GM12878 (cell line): ENCODE measurements around the gene NRXN3. TPM values are rescaled to one million over a fixed set of nuclear protein-coding genes. Genes with fewer than 3 reads are reported as not detected.

Experiments used
- ATAC-seq: fragments of 200-7000 bp; cut with Tn5 transposase; 3 replicates; pipeline ENCODE4 v1.9.1; 2020; ENCODE audit warnings: mild to moderate bottlenecking, moderate library complexity
- BruUV-seq: library from RNA; stranded (reverse); fragments of 400-500 nt; replicated peaks from 2 replicates; lab custom pipeline; 2021; lab: Mats Ljungman, UMichigan
- CTCF ChIA-PET: fragments of 300-600 bp; sonication (Branson Sonifier 250); formaldehyde crosslinking; extraction: SDS; loops from one replicate; lab custom pipeline; 2021; ENCODE audit warnings: inconsistent platforms; lab: Yijun Ruan, JAX
- POLR2A ChIA-PET: fragments of 350-600 bp; formaldehyde crosslinking; extraction: SDS; loops from one replicate; lab custom pipeline; 2021; ENCODE audit warnings: inconsistent platforms; lab: Charles Lee
- RAD21 ChIA-PET: fragments of 300-600 bp; sonication (Branson Sonifier 250); formaldehyde crosslinking; loops from one replicate; lab custom pipeline; 2023; ENCODE audit warnings: antibody characterized with exemption; ENCODE audit not compliant: unreplicated experiment; lab: Charles Lee
- SMC1A ChIA-PET: fragments of 300-600 bp; sonication (Branson Sonifier 250); formaldehyde crosslinking; loops from one replicate; lab custom pipeline; 2023; ENCODE audit not compliant: unreplicated experiment, uncharacterized antibody; lab: Charles Lee
- DNase-seq: peaks from one replicate; pipeline ENCODE4 v3.0.0-alpha.2; 2011; ENCODE audit warnings: low read depth, low spot score
- FAIRE-seq: peaks from 3 replicates; lab custom pipeline; 2011; peaks lifted over from hg19 to GRCh38; lab: Jason Lieb, UNC
- H2AFZ ChIP-seq: 2 replicates; pipeline ENCODE4 v1.6.0; 2011; ENCODE audit warnings: low read depth, low read length, control low read depth; ENCODE audit not compliant: control insufficient read depth
- H3K27ac ChIP-seq: 2 replicates; pipeline ENCODE4 v1.5.1; 2011; ENCODE audit warnings: control low read depth; ENCODE audit not compliant: control insufficient read depth, insufficient read depth
- H3K27me3 ChIP-seq, 2 experiments: replicated peaks in 1 of 2; 2 replicates each; pipeline versions ENCODE4 v1.6.0 to v1.6.1; 2011; ENCODE audit warnings: low read length in 1 of 2; ENCODE audit not compliant: control insufficient read depth in 2 of 2, insufficient read depth in 2 of 2
- H3K36me3 ChIP-seq, 2 experiments: 2 replicates each; pipeline ENCODE4 v1.5.1; 2011; ENCODE audit warnings: low read length in 1 of 2; ENCODE audit not compliant: control insufficient read depth in 2 of 2, insufficient read depth in 2 of 2
- H3K4me1 ChIP-seq: 2 replicates; pipeline ENCODE4 v1.6.1; 2011; ENCODE audit warnings: mild to moderate bottlenecking, low read length, moderate library complexity, mixed read lengths; ENCODE audit not compliant: control insufficient read depth, insufficient read depth
- H3K4me2 ChIP-seq: 2 replicates; pipeline ENCODE4 v1.6.0; 2011; ENCODE audit warnings: control low read depth; ENCODE audit not compliant: control insufficient read depth, insufficient read depth
- H3K4me3 ChIP-seq: fragments of 200-600 bp; sonication (generic); 2 replicates; pipeline ENCODE4 v1.5.1; 2016
- H3K79me2 ChIP-seq: 2 replicates; pipeline ENCODE4 v1.6.0; 2011; ENCODE audit warnings: low read length; ENCODE audit not compliant: control insufficient read depth, insufficient read depth
- H3K9ac ChIP-seq: 2 replicates; pipeline ENCODE4 v1.8.0; 2011; ENCODE audit warnings: low read length, control low read depth, mixed read lengths; ENCODE audit not compliant: control insufficient read depth, insufficient read depth
- H3K9me3 ChIP-seq: replicated peaks from 3 replicates; pipeline ENCODE4 v1.5.1; 2011; ENCODE audit warnings: mild to moderate bottlenecking, low read length; ENCODE audit not compliant: control insufficient read depth, insufficient read depth
- H4K20me1 ChIP-seq: 2 replicates; pipeline ENCODE4 v1.6.0; 2011; ENCODE audit not compliant: control insufficient read depth, insufficient read depth
- ATF7 ChIP-seq: fragments of 450-650 bp; IDR thresholded peaks from 2 replicates; pipeline ENCODE4 v1.6.1; 2016; ENCODE audit warnings: low read depth, mild to moderate bottlenecking
- BCL11A ChIP-seq: IDR thresholded peaks from 2 replicates; pipeline ENCODE4 v1.6.1; 2011; ENCODE audit warnings: low read depth, low read length
- BMI1 ChIP-seq: fragments of 450-650 bp; IDR thresholded peaks from 2 replicates; pipeline ENCODE4 v1.6.1; 2016; ENCODE audit warnings: mild to moderate bottlenecking, moderate library complexity, borderline replicate concordance
- CBFB ChIP-seq: IDR thresholded peaks from 2 replicates; pipeline ENCODE4 v1.6.1; 2016; ENCODE audit warnings: antibody characterized with exemption, low read depth
- CBX5 ChIP-seq: sonication (generic); IDR thresholded peaks from 2 replicates; pipeline ENCODE4 v1.6.1; 2016; ENCODE audit warnings: low read depth, moderate library complexity, mild to moderate bottlenecking, inconsistent platforms
- CHD2 ChIP-seq: IDR thresholded peaks from 2 replicates; pipeline ENCODE4 v1.6.1; 2011; ENCODE audit warnings: low read depth, low read length, improper control_type of control experiment, borderline replicate concordance
- GATAD2B ChIP-seq: fragments of 450-650 bp; conservative IDR thresholded peaks from 2 replicates; pipeline ENCODE4 v1.6.1; 2017; ENCODE audit warnings: low read depth, mild to moderate bottlenecking, moderate library complexity
- IRF5 ChIP-seq: fragments of 450-650 bp; IDR thresholded peaks from 2 replicates; pipeline ENCODE4 v1.6.1; 2017; ENCODE audit warnings: borderline replicate concordance
- KAT2A ChIP-seq: conservative IDR thresholded peaks from 2 replicates; pipeline ENCODE4 v1.6.1; 2011; ENCODE audit warnings: low read depth, low read length; ENCODE audit not compliant: control insufficient read depth
- MEF2B ChIP-seq: fragments of 450-650 bp; IDR thresholded peaks from 2 replicates; pipeline ENCODE4 v1.6.1; 2018; ENCODE audit warnings: mild to moderate bottlenecking, moderate library complexity; ENCODE audit not compliant: partially characterized antibody, poor library complexity, severe bottlenecking
- MXI1 ChIP-seq: fragments of 150-350 bp; IDR thresholded peaks from 2 replicates; pipeline ENCODE4 v1.6.1; 2011; ENCODE audit warnings: low read depth, mild to moderate bottlenecking, inconsistent platforms, low read length, improper control_type of control experiment
- MYC ChIP-seq: IDR thresholded peaks from 2 replicates; pipeline ENCODE4 v1.6.1; 2011; ENCODE audit warnings: mild to moderate bottlenecking, low read length, moderate library complexity, inconsistent platforms; ENCODE audit not compliant: insufficient read depth, insufficient replicate concordance, insufficient read length, severe bottlenecking
- PKNOX1 ChIP-seq: fragments of 450-650 bp; IDR thresholded peaks from 2 replicates; pipeline ENCODE4 v1.6.1; 2016; ENCODE audit warnings: mild to moderate bottlenecking
- RAD21 ChIP-seq: IDR thresholded peaks from 2 replicates; pipeline ENCODE4 v1.6.1; 2011; ENCODE audit warnings: mild to moderate bottlenecking, low read depth, low read length, moderate library complexity; ENCODE audit not compliant: insufficient read depth
- SMC3 ChIP-seq: IDR thresholded peaks from 2 replicates; pipeline ENCODE4 v1.6.1; 2011; ENCODE audit warnings: low read length, improper control_type of control experiment, borderline replicate concordance
- TCF12 ChIP-seq: IDR thresholded peaks from 2 replicates; pipeline ENCODE4 v1.6.1; 2011; ENCODE audit warnings: low read depth, mild to moderate bottlenecking, low read length
- ZZZ3 ChIP-seq: IDR thresholded peaks from 2 replicates; pipeline ENCODE4 v1.6.1; 2011; ENCODE audit warnings: low read depth; ENCODE audit not compliant: control insufficient read depth, insufficient read length
- WGBS: methylation state at CpG from one replicate; pipeline ENCODE4 v1.1.6; 2016; ENCODE audit warnings: low lambda C conversion rate; ENCODE audit not compliant: insufficient replicate concordance, insufficient coverage; ENCODE audit errors: missing lambda C conversion rate; 5-methylcytosine and 5-hydroxymethylcytosine counted together
- in situ Hi-C: fragments of 300-500 bp; cut with MboI; formaldehyde crosslinking; loops from 9 replicates; pipeline ENCODE4 v1.14.3; 2018; ENCODE audit warnings: mixed read lengths
- intact Hi-C: fragments of 100-400 bp; cut with micrococcal nuclease; formaldehyde crosslinking; loops from one replicate; pipeline ENCODE4 v1.14.2; 2022; ENCODE audit not compliant: unreplicated experiment
- polyA plus RNA-seq, 11 experiments: library from polyadenylated mRNA; depleted of rRNA in 4 of 11; unstranded in 6 of 11; stranded (reverse) in 5 of 11; fragments of >200 nt; fragmentation: Nextera tagmentation in 4 of 11; fragmentation: Illumina TruSeq in 1 of 11; extraction: Ambion mirVana in 4 of 11; extraction: Trizol in 1 of 11; gene quantifications; 1 replicate in 1 of 11; 2 replicates in 10 of 11; pipeline versions ENCODE4 v1.2.1 to v1.2.3, GENCODE V29; 2011 to 2016; ENCODE audit warnings: inconsistent platforms in 2 of 11, missing spikeins in 2 of 11, low read depth in 1 of 11
- total RNA-seq, 4 experiments: library from RNA; depleted of rRNA in 3 of 4; stranded (reverse); fragments of >200 nt in 3 of 4; fragmentation: Illumina TruSeq in 1 of 4; extraction: Trizol in 1 of 4; gene quantifications; 2 replicates each; pipeline versions ENCODE4 v1.2.1 to v1.2.3, GENCODE V29; 2013 to 2021

The NRXN3 gene
- total and polyA plus RNA-seq, 10 of the 15 experiments (the other 5 are each of a cell fraction or from before 2014, with no cell fraction given), result 0.52 to 3.3 (median 1.4) TPM

- TF ChIP-seq KAT2A, result no peak
- TF ChIP-seq, all 136 proteins: peak for 0
These were observed 1207.8 kb downstream of the NRXN3 start (continued) for GRCh38 chr14:79378020-79378419.

- ChIA-PET CTCF (interaction anchor here (1.0 kb wide), 1 partner anchor 23 kb away, joined by 3 read pairs; no protein-coding TSS in a partner anchor), POLR2A (no interaction called here), RAD21 (no interaction called here), SMC1A (interaction anchor here (0.7 to 1.1 kb wide), 2 partner anchors 77 to 137 kb away, joined by 3 to 6 read pairs; no protein-coding TSS in a partner anchor)
- H3K4me2 ChIP-seq, result no peak overlapping the region
- H2AFZ ChIP-seq, result no peak overlapping the region
- no TSS peak for BruUV-seq
- no peaks in the 10 kb centered on the region for H3K79me2 ChIP-seq
- H3K9me3 ChIP-seq, result no peaks in the 10 kb centered on the region
- ATAC-seq (no peak), FAIRE-seq (no peak), DNase-seq (no peak)
- no peaks in the 10 kb centered on the region for H4K20me1 ChIP-seq
- H3K4me3 ChIP-seq, result no peak overlapping the region
- H3K36me3 ChIP-seq, result no peaks in the 10 kb centered on the region
- in situ Hi-C loops (no loop called here), intact Hi-C loops (no loop called here)
- H3K4me1 ChIP-seq, result no peaks in the 10 kb centered on the region
- no peaks in the 10 kb centered on the region for H3K27me3 ChIP-seq
- WGBS, result 55% methylated on average over 5 of the region's 5 CpGs
- TF ChIP-seq RAD21 (no peak), ATF7 (no peak), CBFB (no peak), SMC3 (no peak), CBX5 (no peak), PKNOX1 (no peak), ZZZ3 (no peak), MXI1 (no peak), MEF2B (no peak), IRF5 (no peak), BMI1 (no peak), TCF12 (no peak), CHD2 (no peak), MYC (no peak), BCL11A (no peak), GATAD2B (no peak)
- no peak overlapping the region for H3K27ac ChIP-seq
- no peak overlapping the region for H3K9ac ChIP-seq
These were observed 1209.1 kb downstream of the NRXN3 start for GRCh38 chr14:79379266-79379665.
